ENCODE data around the gene PDE10A.

DNA sequence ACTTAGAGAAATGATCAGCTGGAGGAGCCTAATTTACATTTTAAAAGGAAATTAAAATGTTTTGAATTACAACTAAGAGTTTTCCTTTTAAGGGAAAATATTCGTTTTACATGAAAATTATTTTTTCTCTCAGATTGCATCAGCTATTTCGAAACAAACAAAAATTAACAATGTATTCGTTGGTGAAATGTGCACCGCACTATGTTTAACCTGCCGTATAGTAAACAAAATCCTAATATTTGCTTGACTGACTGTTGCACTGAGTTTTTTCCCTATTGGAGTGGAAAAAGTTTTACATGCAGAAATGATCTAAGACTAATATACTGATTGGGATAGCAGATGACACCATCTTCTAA is 5.7 kb downstream of the PDE10A start:
- TF ChIP-seq EZH2phosphoT487 (IDR thresholded peaks at IDR 0.05; ENCODE audit: borderline replicate concordance, low read length) (no peak), EZH2 (IDR thresholded peaks at IDR 0.05; ENCODE audit: low read length, unreplicated experiment) (no peak)
- TF ChIP-seq, protein P1, sequence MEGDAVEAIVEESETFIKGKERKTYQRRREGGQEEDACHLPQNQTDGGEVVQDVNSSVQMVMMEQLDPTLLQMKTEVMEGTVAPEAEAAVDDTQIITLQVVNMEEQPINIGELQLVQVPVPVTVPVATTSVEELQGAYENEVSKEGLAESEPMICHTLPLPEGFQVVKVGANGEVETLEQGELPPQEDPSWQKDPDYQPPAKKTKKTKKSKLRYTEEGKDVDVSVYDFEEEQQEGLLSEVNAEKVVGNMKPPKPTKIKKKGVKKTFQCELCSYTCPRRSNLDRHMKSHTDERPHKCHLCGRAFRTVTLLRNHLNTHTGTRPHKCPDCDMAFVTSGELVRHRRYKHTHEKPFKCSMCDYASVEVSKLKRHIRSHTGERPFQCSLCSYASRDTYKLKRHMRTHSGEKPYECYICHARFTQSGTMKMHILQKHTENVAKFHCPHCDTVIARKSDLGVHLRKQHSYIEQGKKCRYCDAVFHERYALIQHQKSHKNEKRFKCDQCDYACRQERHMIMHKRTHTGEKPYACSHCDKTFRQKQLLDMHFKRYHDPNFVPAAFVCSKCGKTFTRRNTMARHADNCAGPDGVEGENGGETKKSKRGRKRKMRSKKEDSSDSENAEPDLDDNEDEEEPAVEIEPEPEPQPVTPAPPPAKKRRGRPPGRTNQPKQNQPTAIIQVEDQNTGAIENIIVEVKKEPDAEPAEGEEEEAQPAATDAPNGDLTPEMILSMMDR (conservative IDR thresholded peaks at IDR 0.05; ENCODE audit: low read depth, low read length), result no peak

All from PC-3 (cell line).